ENCODE results near the gene LDLRAD4. TPM values are rescaled to one million over a fixed set of nuclear protein-coding genes. Genes with fewer than 3 reads are reported as not detected.

LDLRAD4 gene
- total and polyA plus RNA-seq, 12 donors, result 3.9 to 64.5 (median 36.0) TPM

DNA sequence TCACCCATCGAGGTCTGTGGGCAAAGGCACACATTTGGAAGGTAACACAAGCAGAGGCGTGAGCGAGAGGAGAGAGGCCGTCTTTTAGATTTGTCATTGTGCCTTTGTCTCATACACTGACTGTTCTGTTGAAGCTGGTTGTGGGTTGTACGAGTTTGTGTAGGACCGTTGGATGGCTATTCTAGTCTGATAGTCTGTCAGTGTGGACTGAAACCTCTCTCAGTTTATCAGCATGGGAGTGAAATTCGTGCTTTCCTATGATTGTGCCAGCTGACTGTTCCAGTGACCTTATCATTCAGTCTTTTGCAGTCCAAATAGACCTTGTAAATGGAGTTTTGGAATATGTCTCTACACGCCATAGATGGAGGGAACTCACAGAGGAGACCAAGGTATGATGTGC, 143.5 kb downstream of the LDLRAD4 start:
- Histone ChIP-seq H3K27me3 (no peaks in the 10 kb centered on the region), H3K4me3 (no peak overlapping the region), H3K9me3 (replicated peaks in 1 of 3) (no peaks in the 10 kb centered on the region), H3K4me1 (replicated peaks in 1 of 2) (peaks cover 9 to 12% of the 10 kb centered on the region in 2 donors), H3K27ac (no peak overlapping the region), H3K36me3 (replicated peaks in 1 of 2) (no peaks in the 10 kb centered on the region)
- DNase-seq, result no peak
- intact Hi-C loops (cut with DNase I), result no loop called here
- TF ChIP-seq POLR2A (IDR thresholded peaks at IDR 0.05), result no peak
- TF ChIP-seq, protein P1, sequence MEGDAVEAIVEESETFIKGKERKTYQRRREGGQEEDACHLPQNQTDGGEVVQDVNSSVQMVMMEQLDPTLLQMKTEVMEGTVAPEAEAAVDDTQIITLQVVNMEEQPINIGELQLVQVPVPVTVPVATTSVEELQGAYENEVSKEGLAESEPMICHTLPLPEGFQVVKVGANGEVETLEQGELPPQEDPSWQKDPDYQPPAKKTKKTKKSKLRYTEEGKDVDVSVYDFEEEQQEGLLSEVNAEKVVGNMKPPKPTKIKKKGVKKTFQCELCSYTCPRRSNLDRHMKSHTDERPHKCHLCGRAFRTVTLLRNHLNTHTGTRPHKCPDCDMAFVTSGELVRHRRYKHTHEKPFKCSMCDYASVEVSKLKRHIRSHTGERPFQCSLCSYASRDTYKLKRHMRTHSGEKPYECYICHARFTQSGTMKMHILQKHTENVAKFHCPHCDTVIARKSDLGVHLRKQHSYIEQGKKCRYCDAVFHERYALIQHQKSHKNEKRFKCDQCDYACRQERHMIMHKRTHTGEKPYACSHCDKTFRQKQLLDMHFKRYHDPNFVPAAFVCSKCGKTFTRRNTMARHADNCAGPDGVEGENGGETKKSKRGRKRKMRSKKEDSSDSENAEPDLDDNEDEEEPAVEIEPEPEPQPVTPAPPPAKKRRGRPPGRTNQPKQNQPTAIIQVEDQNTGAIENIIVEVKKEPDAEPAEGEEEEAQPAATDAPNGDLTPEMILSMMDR (IDR thresholded peaks at IDR 0.05), result no peak
- 75 to 89% (median 82%) methylated on average over 8 of the region's 8 CpGs for WGBS, 4 donors

DNA sequence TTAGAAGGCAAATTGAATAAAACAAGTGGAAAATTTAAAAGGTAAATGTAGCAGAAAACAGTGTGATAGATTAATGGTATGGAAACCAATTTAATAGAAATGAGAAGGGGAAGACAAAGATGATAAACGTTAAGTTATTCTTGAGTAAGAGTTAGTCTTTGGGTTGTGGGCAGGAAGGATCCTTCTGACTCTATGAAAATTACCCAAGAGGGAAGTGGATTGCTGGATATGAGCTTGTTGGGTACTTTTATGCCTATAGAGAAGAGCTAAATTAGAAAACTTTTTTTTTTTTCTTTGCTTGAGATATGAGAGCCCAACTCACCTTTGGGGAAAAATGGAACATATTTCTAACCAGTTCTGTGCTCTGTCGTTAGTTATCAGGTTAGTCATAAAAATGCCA, 144.0 kb downstream of the LDLRAD4 start:
- WGBS, 4 donors, result 70 to 82% (median 74%) methylated on average over 2 of the region's 2 CpGs
- no peak for TF ChIP-seq POLR2A (IDR thresholded peaks at IDR 0.05)
- TF ChIP-seq, protein P1 (IDR thresholded peaks at IDR 0.05), result no peak
- Histone ChIP-seq H3K27me3 (no peaks in the 10 kb centered on the region), H3K36me3 (replicated peaks in 1 of 2) (no peaks in the 10 kb centered on the region), H3K4me1 (replicated peaks in 1 of 2) (peaks cover 9 to 12% of the 10 kb centered on the region in 2 donors), H3K4me3 (no peak overlapping the region), H3K27ac (no peak overlapping the region), H3K9me3 (replicated peaks in 1 of 3) (no peaks in the 10 kb centered on the region)
- DNase-seq, result no peak
- intact Hi-C loops (cut with DNase I), result no loop called here

DNA sequence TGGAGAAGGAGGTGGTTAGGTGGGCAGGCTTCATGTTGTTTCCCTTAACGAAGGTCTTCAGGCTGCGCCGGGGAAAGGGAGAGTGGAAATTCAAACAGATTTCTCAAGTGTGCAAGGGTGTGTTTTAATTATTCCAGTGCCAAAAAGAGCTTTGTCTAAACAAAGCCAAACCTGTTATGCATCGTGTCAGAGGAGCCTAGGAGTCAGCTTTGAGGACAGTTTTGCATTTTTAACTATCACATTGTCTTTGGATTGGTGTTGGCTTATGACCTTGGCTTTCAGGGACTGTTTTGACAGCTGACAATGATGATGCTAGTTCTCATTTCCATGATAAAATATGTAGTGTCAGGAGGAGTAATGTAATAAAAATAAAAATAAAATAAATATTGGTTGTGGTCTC, 144.8 kb downstream of the LDLRAD4 start:
- no peaks in the 10 kb centered on the region for H3K36me3 ChIP-seq (replicated peaks in 1 of 2)
- no peak overlapping the region for H3K27ac ChIP-seq
- DNase-seq, result no peak
- H3K27me3 ChIP-seq, result no peaks in the 10 kb centered on the region
- peaks cover 9 to 12% of the 10 kb centered on the region in 2 donors for H3K4me1 ChIP-seq (replicated peaks in 1 of 2)
- no peak overlapping the region for H3K4me3 ChIP-seq
- intact Hi-C loops (cut with DNase I), result no loop called here
- TF ChIP-seq, protein P1 (IDR thresholded peaks at IDR 0.05), result no peak
- no peak for TF ChIP-seq POLR2A (IDR thresholded peaks at IDR 0.05)
- WGBS, 4 donors, result 65 to 78% (median 72%) methylated on average over 4 of the region's 4 CpGs
- no peaks in the 10 kb centered on the region for H3K9me3 ChIP-seq (replicated peaks in 1 of 3)

DNA sequence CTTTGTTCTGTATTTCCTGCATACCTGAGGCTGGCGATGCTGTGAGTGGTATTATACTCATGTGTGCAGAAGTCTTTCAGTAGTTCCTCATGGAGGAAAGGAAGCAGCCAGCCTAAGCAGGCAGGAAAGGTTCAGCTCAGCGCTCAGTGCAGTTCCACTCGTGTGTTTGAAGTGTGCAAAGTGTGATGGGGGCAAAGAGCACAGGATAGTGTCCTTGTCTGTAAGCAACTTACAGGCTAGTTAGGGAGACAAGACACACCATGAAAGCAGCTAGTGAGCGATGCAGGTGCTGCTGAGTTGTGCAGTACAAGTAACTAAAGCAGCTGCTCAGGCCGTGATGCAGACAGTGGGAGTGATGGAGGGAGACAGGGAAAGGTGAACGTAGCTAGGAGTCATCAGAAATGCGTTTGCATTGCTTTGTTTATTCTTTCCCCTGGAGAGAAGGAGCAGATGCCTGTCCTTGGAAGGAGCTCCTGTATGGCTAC, 146.2 kb downstream of the LDLRAD4 start:
- H3K36me3 ChIP-seq (replicated peaks in 1 of 2), result no peaks in the 10 kb centered on the region
- intact Hi-C loops (cut with DNase I), result no loop called here
- peaks cover 8 to 9% of the 10 kb centered on the region in 2 donors for H3K4me1 ChIP-seq (replicated peaks in 1 of 2)
- DNase-seq, result no peak
- no peaks in the 10 kb centered on the region for H3K9me3 ChIP-seq (replicated peaks in 1 of 3)
- 73 to 81% (median 77%) methylated on average over 7 of the region's 7 CpGs for WGBS, 4 donors
- no peak overlapping the region for H3K27ac ChIP-seq
- H3K27me3 ChIP-seq, result no peaks in the 10 kb centered on the region
- TF ChIP-seq POLR2A (IDR thresholded peaks at IDR 0.05), result no peak
- TF ChIP-seq, protein P1 (IDR thresholded peaks at IDR 0.05), result no peak
- H3K4me3 ChIP-seq, result no peak overlapping the region
